HG03520 (cell line): ENCODE data around the gene HEPACAM2.

ENCODE experiments used
- ATAC-seq: cut with Tn5 transposase; IDR thresholded peaks from one replicate; pipeline ENCODE4 v1.9.1; 2021; ENCODE audit warnings: mild to moderate bottlenecking, moderate library complexity; ENCODE audit not compliant: unreplicated experiment

The HEPACAM2 gene

GRCh38 chr7:93203496-93203895, 22.8 kb downstream of the HEPACAM2 start:
- ATAC-seq: no peak

GRCh38 chr7:93202594-93203250, 23.5 kb downstream of the HEPACAM2 start:
- ATAC-seq: no peak

- no peak for ATAC-seq
Observed at GRCh38 chr7:93198472-93198871, 27.8 kb downstream of the HEPACAM2 start.

GRCh38 chr7:93196336-93196735, 29.9 kb downstream of the HEPACAM2 start:
- no peak for ATAC-seq

- no peak for ATAC-seq
Observed at GRCh38 chr7:93194386-93194785, 31.9 kb downstream of the HEPACAM2 start.

- ATAC-seq: no peak
Observed at GRCh38 chr7:93188870-93189634, 37.2 kb downstream of the HEPACAM2 start.

- no peak for ATAC-seq
Observed at GRCh38 chr7:93185303-93186027, 40.8 kb downstream of the HEPACAM2 start.

GRCh38 chr7:93179173-93179572, 47.1 kb downstream of the HEPACAM2 start:
- ATAC-seq: no peak

GRCh38 chr7:93178213-93178612, 48.1 kb downstream of the HEPACAM2 start:
- no peak for ATAC-seq

- no peak for ATAC-seq
Observed at GRCh38 chr7:93176992-93177580, 49.2 kb downstream of the HEPACAM2 start.

GRCh38 chr7:93175219-93175618, 51.0 kb downstream of the HEPACAM2 start:
- ATAC-seq: no peak

GRCh38 chr7:93172683-93173082, 53.6 kb downstream of the HEPACAM2 start:
- ATAC-seq: no peak

- no peak for ATAC-seq
Observed at GRCh38 chr7:93171606-93172226, 54.6 kb downstream of the HEPACAM2 start.

GRCh38 chr7:93165447-93165846, 60.8 kb downstream of the HEPACAM2 start:
- ATAC-seq: peak; percentile 99

- no peak for ATAC-seq
Observed at GRCh38 chr7:93164766-93165165, 61.5 kb downstream of the HEPACAM2 start.

GRCh38 chr7:93161181-93161762, 65.0 kb downstream of the HEPACAM2 start:
- ATAC-seq: no peak

- ATAC-seq: no peak
Observed at GRCh38 chr7:93160410-93160809, 65.9 kb downstream of the HEPACAM2 start.

GRCh38 chr7:93159490-93159889, 66.8 kb downstream of the HEPACAM2 start:
- ATAC-seq: no peak

- no peak for ATAC-seq
Observed at GRCh38 chr7:93156884-93157283, 69.4 kb downstream of the HEPACAM2 start.

GRCh38 chr7:93150200-93150835, 76.0 kb downstream of the HEPACAM2 start:
- no peak for ATAC-seq
